Astrocyte (in vitro differentiated cells and primary cell): ENCODE data around the gene SPAG7.

Source experiments
- EZH2 ChIP-seq: IDR thresholded peaks from 2 replicates; pipeline ENCODE4 v1.6.1; 2012; ENCODE audit warnings: mild to moderate bottlenecking, low read length, inconsistent platforms; ENCODE audit not compliant: insufficient read depth
- TF ChIP-seq, protein P1 (sequence below): IDR thresholded peaks from 2 replicates; pipeline ENCODE4 v1.5.1; 2011; ENCODE audit warnings: low read depth, mild to moderate bottlenecking, inconsistent platforms, low read length, moderate library complexity; ENCODE audit not compliant: insufficient read depth

DNA sequence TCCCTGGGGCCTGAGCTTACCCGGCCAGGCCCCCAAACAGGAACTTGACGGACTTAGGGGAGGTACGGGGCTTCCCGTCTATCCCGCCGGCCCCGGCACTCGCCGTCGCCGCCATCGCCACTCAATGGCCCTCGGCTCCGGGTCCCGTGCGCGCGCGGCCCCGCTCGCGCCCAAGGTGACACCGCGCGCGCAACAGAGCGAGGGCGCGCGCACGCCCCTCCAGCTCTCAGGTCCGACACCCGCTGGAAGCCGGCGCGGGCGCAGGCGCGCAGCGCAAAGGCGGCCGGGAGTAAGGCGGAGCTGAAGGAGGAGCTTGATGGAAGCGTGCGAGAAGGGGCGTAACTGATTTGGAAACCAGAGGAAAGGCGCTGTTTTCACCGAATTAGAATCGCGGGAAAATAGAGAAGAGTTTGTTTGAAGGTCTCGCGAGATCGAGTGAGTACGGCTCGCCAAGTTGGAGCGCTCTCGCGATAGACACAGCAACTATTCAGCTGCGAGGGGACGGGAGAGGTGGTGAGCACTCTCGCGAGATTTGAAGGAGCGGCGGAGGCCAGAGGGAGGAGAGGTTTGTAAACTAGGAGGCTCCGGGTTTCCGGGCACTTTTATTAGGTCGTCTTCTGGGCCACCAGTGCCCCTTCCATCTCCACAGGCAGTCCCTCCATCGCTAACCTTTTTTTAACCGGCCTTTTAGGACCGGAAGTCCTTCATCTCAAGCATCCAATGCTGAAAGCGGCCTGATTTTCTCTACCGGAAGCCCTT is 27.6 kb downstream of the SPAG7 start, which contains the start of the genes RNF167 and SLC25A11:
- TF ChIP-seq, protein P1, sequence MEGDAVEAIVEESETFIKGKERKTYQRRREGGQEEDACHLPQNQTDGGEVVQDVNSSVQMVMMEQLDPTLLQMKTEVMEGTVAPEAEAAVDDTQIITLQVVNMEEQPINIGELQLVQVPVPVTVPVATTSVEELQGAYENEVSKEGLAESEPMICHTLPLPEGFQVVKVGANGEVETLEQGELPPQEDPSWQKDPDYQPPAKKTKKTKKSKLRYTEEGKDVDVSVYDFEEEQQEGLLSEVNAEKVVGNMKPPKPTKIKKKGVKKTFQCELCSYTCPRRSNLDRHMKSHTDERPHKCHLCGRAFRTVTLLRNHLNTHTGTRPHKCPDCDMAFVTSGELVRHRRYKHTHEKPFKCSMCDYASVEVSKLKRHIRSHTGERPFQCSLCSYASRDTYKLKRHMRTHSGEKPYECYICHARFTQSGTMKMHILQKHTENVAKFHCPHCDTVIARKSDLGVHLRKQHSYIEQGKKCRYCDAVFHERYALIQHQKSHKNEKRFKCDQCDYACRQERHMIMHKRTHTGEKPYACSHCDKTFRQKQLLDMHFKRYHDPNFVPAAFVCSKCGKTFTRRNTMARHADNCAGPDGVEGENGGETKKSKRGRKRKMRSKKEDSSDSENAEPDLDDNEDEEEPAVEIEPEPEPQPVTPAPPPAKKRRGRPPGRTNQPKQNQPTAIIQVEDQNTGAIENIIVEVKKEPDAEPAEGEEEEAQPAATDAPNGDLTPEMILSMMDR, result no peak
- no peak for TF ChIP-seq EZH2
